HepG2 (cell line): Measurements from ENCODE around the gene TEAD1. TPM values are rescaled to one million over a fixed set of nuclear protein-coding genes. Genes with fewer than 3 reads are reported as not detected.
A peak's percentile ranks its signal among the peaks of the same experiment; 100 is the strongest.

Source experiments
- CBFB ChIP-seq: sonication (generic); formaldehyde crosslinking; IDR thresholded peaks from 2 replicates; pipeline ENCODE4 v1.4.0; 2020; ENCODE audit warnings: missing genetic modification reagents
- FOSL2 ChIP-seq: sonication (generic); formaldehyde crosslinking; IDR thresholded peaks from 2 replicates; pipeline ENCODE4 v1.4.0; 2020; ENCODE audit warnings: missing genetic modification reagents
- FOXK2 ChIP-seq: fragments of 450-650 bp; IDR thresholded peaks from 2 replicates; pipeline ENCODE4 v1.6.1; 2016
- FOXO1 ChIP-seq: sonication (generic); formaldehyde crosslinking; IDR thresholded peaks from 2 replicates; pipeline ENCODE4 v1.4.0; 2020; ENCODE audit warnings: missing genetic modification reagents
- HBP1 ChIP-seq: IDR thresholded peaks from 2 replicates; pipeline ENCODE4 v1.6.1; 2016; ENCODE audit warnings: low read depth, control low read depth
- HDAC6 ChIP-seq: fragments of 200-600 bp; sonication (generic); IDR thresholded peaks from 2 replicates; pipeline ENCODE4 v1.7.0; 2017; ENCODE audit warnings: mild to moderate bottlenecking, antibody characterized with exemption, low read length, low read depth
- IKZF4 ChIP-seq: sonication (generic); formaldehyde crosslinking; IDR thresholded peaks from 2 replicates; pipeline ENCODE4 v1.5.1; 2020; ENCODE audit warnings: borderline replicate concordance, mild to moderate bottlenecking, low read depth, missing genetic modification reagents; ENCODE audit errors: not compliant biosample characterization
- KLF13 ChIP-seq: sonication (generic); formaldehyde crosslinking; IDR thresholded peaks from 2 replicates; pipeline ENCODE4 v1.4.0; 2020; ENCODE audit warnings: mild to moderate bottlenecking, missing genetic modification reagents
- MED8 ChIP-seq: sonication (generic); formaldehyde crosslinking; IDR thresholded peaks from 2 replicates; pipeline ENCODE4 v1.8.1; 2023; ENCODE audit warnings: mild to moderate bottlenecking, missing genetic modification reagents; ENCODE audit not compliant: insufficient replicate concordance
- PAX8 ChIP-seq: sonication (generic); formaldehyde crosslinking; IDR thresholded peaks from 2 replicates; pipeline ENCODE4 v1.8.0; 2022; ENCODE audit warnings: mild to moderate bottlenecking, missing genetic modification reagents, borderline replicate concordance
- SNAI1 ChIP-seq: sonication (generic); formaldehyde crosslinking; IDR thresholded peaks from 2 replicates; pipeline ENCODE4 v1.5.0; 2020; ENCODE audit warnings: mild to moderate bottlenecking, missing genetic modification reagents, borderline replicate concordance
- SNRNP70 ChIP-seq: fragments of 200-400 bp; formaldehyde crosslinking; IDR thresholded peaks from 2 replicates; pipeline ENCODE4 v1.6.1; 2017; ENCODE audit warnings: mild to moderate bottlenecking, low read depth, low read length, moderate library complexity
- SP1 ChIP-seq, 2 experiments: fragments of 450-650 bp in 1 of 2; sonication (generic) in 1 of 2; formaldehyde crosslinking in 1 of 2; IDR thresholded peaks; 2 replicates each; pipeline versions ENCODE4 v1.4.0 to v1.6.1; 2016 to 2020; ENCODE audit warnings: missing genetic modification reagents in 1 of 2
- ZFP82 ChIP-seq: sonication (generic); formaldehyde crosslinking; IDR thresholded peaks from 2 replicates; pipeline ENCODE4 v1.5.1; 2020; ENCODE audit warnings: mild to moderate bottlenecking, missing genetic modification reagents, borderline replicate concordance
- ZFX ChIP-seq: sonication (generic); formaldehyde crosslinking; IDR thresholded peaks from 2 replicates; pipeline ENCODE4 v1.4.0; 2020; ENCODE audit warnings: mild to moderate bottlenecking, low read depth, missing genetic modification reagents, moderate library complexity
- ZNF350 ChIP-seq: sonication (generic); formaldehyde crosslinking; IDR thresholded peaks from 2 replicates; pipeline ENCODE4 v1.4.0; 2020; ENCODE audit warnings: mild to moderate bottlenecking, low read depth, missing genetic modification reagents, borderline replicate concordance
- ZNF546 ChIP-seq: sonication (generic); formaldehyde crosslinking; conservative IDR thresholded peaks from 2 replicates; pipeline ENCODE4 v1.8.1; 2023; ENCODE audit warnings: mild to moderate bottlenecking, missing genetic modification reagents
- ZNF558 ChIP-seq: sonication (generic); formaldehyde crosslinking; IDR thresholded peaks from 2 replicates; pipeline ENCODE4 v1.9.0; 2022; ENCODE audit warnings: mild to moderate bottlenecking, missing genetic modification reagents, borderline replicate concordance
- ZNF7 ChIP-seq: IDR thresholded peaks from 2 replicates; pipeline ENCODE4 v1.6.1; 2016; ENCODE audit warnings: missing biosample characterization, missing genetic modification reagents
- ZNF761 ChIP-seq: sonication (generic); formaldehyde crosslinking; conservative IDR thresholded peaks from 2 replicates; pipeline ENCODE4 v1.4.0; 2020; ENCODE audit warnings: mild to moderate bottlenecking, missing genetic modification reagents
- ZNF790 ChIP-seq: sonication (generic); formaldehyde crosslinking; IDR thresholded peaks from 2 replicates; pipeline ENCODE4 v1.8.0; 2022; ENCODE audit warnings: missing genetic modification reagents, mild to moderate bottlenecking, borderline replicate concordance
- ZSCAN31 ChIP-seq: sonication (generic); formaldehyde crosslinking; IDR thresholded peaks from 2 replicates; pipeline ENCODE4 v1.5.0; 2020; ENCODE audit warnings: low read depth, mild to moderate bottlenecking, missing genetic modification reagents
- polyA plus RNA-seq, 8 experiments: library from polyadenylated mRNA; depleted of rRNA in 3 of 8; stranded (reverse) in 7 of 8; unstranded in 1 of 8; fragments of >200 nt; fragmentation: Illumina TruSeq in 4 of 8; extraction: Trizol in 4 of 8; gene quantifications; 2 replicates each; pipeline versions ENCODE4 v1.2.1 to v1.2.3, GENCODE V29; 2011 to 2016; ENCODE audit warnings: low read depth in 4 of 8, missing spikeins in 1 of 8, mixed read lengths in 1 of 8; ENCODE audit not compliant: insufficient read depth in 1 of 8
- total RNA-seq, 5 experiments: library from RNA; depleted of rRNA; stranded (reverse); fragments of >200 nt; fragmentation: Illumina TruSeq; extraction: Trizol; gene quantifications; 2 replicates each; pipeline ENCODE4 v1.2.3, GENCODE V29; 2016; ENCODE audit warnings: low read depth in 1 of 5
- TF ChIP-seq, protein P1 (sequence below): sonication (generic); formaldehyde crosslinking; IDR thresholded peaks from 2 replicates; pipeline ENCODE4 v1.5.1; 2020; ENCODE audit warnings: mild to moderate bottlenecking, moderate library complexity, missing genetic modification reagents
- TF ChIP-seq, protein P2 (sequence below): sonication (generic); formaldehyde crosslinking; IDR thresholded peaks from 2 replicates; pipeline ENCODE4 v1.8.1; 2023; ENCODE audit warnings: missing genetic modification reagents, inconsistent platforms, borderline replicate concordance
- TF ChIP-seq, protein P3 (sequence below): sonication (generic); formaldehyde crosslinking; conservative IDR thresholded peaks from 2 replicates; pipeline ENCODE4 v1.8.0; 2022; ENCODE audit warnings: mild to moderate bottlenecking, moderate library complexity, missing genetic modification reagents

Gene TEAD1
- total and polyA plus RNA-seq, 2 of the 13 experiments (the other 11 are each of a cell fraction or from before 2014, with no cell fraction given), result 20.1 to 30.5 TPM

- TF ChIP-seq ZNF546 (CRISPR knock-in tag) (no peak), ZFX (CRISPR knock-in tag) (peak; percentile 47), ZNF558 (CRISPR knock-in tag) (no peak), HDAC6 (no peak), ZNF761 (CRISPR knock-in tag) (no peak), CBFB (no peak), HBP1 (no peak), SP1 (IDR thresholded peaks at IDR 0.05) (no peak), SP1 (CRISPR knock-in tag; IDR thresholded peaks at IDR 0.05) (peak; percentile 73), SNAI1 (no peak), IKZF4 (CRISPR knock-in tag) (no peak), ZNF350 (CRISPR knock-in tag) (no peak), ZSCAN31 (CRISPR knock-in tag) (peak; percentile 71; the same call in 1 of the 2 replicates), MED8 (CRISPR knock-in tag) (no peak), FOSL2 (CRISPR knock-in tag) (peak; percentile 80), FOXK2 (no peak), SNRNP70 (no peak), FOXO1 (CRISPR knock-in tag) (peak; percentile 29; the same call in 1 of the 2 replicates), ZFP82 (CRISPR knock-in tag) (0 out of 2 replicates have a peak, but pooled peaks have one; percentile 59), ZNF7 (CRISPR knock-in tag) (no peak), ZNF790 (CRISPR knock-in tag) (no peak), PAX8 (CRISPR knock-in tag) (no peak), KLF13 (CRISPR knock-in tag) (no peak)
- TF ChIP-seq, protein P1, sequence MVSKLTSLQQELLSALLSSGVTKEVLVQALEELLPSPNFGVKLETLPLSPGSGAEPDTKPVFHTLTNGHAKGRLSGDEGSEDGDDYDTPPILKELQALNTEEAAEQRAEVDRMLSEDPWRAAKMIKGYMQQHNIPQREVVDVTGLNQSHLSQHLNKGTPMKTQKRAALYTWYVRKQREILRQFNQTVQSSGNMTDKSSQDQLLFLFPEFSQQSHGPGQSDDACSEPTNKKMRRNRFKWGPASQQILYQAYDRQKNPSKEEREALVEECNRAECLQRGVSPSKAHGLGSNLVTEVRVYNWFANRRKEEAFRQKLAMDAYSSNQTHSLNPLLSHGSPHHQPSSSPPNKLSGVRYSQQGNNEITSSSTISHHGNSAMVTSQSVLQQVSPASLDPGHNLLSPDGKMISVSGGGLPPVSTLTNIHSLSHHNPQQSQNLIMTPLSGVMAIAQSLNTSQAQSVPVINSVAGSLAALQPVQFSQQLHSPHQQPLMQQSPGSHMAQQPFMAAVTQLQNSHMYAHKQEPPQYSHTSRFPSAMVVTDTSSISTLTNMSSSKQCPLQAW (CRISPR knock-in tag), result no peak
- TF ChIP-seq, protein P2, sequence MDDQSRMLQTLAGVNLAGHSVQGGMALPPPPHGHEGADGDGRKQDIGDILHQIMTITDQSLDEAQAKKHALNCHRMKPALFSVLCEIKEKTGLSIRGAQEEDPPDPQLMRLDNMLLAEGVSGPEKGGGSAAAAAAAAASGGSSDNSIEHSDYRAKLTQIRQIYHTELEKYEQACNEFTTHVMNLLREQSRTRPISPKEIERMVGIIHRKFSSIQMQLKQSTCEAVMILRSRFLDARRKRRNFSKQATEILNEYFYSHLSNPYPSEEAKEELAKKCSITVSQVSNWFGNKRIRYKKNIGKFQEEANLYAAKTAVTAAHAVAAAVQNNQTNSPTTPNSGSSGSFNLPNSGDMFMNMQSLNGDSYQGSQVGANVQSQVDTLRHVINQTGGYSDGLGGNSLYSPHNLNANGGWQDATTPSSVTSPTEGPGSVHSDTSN (CRISPR knock-in tag), result no peak
- TF ChIP-seq, protein P3, sequence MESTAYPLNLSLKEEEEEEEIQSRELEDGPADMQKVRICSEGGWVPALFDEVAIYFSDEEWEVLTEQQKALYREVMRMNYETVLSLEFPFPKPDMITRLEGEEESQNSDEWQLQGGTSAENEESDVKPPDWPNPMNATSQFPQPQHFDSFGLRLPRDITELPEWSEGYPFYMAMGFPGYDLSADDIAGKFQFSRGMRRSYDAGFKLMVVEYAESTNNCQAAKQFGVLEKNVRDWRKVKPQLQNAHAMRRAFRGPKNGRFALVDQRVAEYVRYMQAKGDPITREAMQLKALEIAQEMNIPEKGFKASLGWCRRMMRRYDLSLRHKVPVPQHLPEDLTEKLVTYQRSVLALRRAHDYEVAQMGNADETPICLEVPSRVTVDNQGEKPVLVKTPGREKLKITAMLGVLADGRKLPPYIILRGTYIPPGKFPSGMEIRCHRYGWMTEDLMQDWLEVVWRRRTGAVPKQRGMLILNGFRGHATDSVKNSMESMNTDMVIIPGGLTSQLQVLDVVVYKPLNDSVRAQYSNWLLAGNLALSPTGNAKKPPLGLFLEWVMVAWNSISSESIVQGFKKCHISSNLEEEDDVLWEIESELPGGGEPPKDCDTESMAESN, result no peak
Observed at GRCh38 chr11:12673924-12674570, at the start of gene TEAD1 (continued).
